Peyer's patch (tissue), 4 donors: Measurements from ENCODE around the gene PCNT.

Source experiments
- CTCF ChIP-seq, 6 experiments: fragments of 450-650 bp in 4 of 6; fragments of 200-600 bp in 2 of 6; sonication (generic) in 1 of 6; IDR thresholded peaks; one replicate each; pipeline ENCODE4 v1.5.1; 2017 to 2019; ENCODE audit warnings: antibody characterized with exemption in 6 of 6, mild to moderate bottlenecking in 3 of 6, moderate library complexity in 1 of 6
- POLR2A ChIP-seq, 2 donors: fragments of 450-650 bp; IDR thresholded peaks; one replicate each; pipeline ENCODE4 v1.5.1; 2017; ENCODE audit warnings: antibody characterized with exemption in 2 of 2, mild to moderate bottlenecking in 2 of 2, moderate library complexity in 2 of 2

GRCh38 chr21:46379105-46379504, 55.1 kb downstream of the PCNT start:
- TF ChIP-seq CTCF (IDR thresholded peaks at IDR 0.05) (no peak), POLR2A (IDR thresholded peaks at IDR 0.05) (no peak)
